HCT116 (cell line): ENCODE measurements around the gene ZNF292. TPM values are rescaled to one million over a fixed set of nuclear protein-coding genes. Genes with fewer than 3 reads are reported as not detected.

Source experiments
- ATAC-seq: fragments of 200-7000 bp; cut with Tn5 transposase; 2 replicates; pipeline ENCODE4 v1.9.1; 2020; ENCODE audit warnings: mild to moderate bottlenecking, moderate library complexity
- BruUV-seq: library from RNA; stranded (reverse); fragments of 400-500 nt; replicated peaks from 2 replicates; lab custom pipeline; 2021; lab: Mats Ljungman, UMichigan
- CTCF ChIA-PET: fragments of 300-600 bp; sonication (Branson Sonifier 250); formaldehyde crosslinking; loops from one replicate; lab custom pipeline; 2021; ENCODE audit warnings: antibody characterized with exemption; lab: Charles Lee
- POLR2A ChIA-PET: fragments of 300-600, 350-600 bp; sonication (Branson Sonifier 250); formaldehyde crosslinking; loops from one replicate; lab custom pipeline; 2021; ENCODE audit warnings: antibody characterized with exemption; lab: Charles Lee
- RAD21 ChIA-PET, 2 experiments: fragments of 300-600 bp; sonication (Branson Sonifier 250); formaldehyde crosslinking; loops; one replicate each; lab custom pipeline; 2023; ENCODE audit warnings: low total read pairs in 2 of 2; ENCODE audit not compliant: uncharacterized antibody in 2 of 2, unreplicated experiment in 2 of 2, low non-redundant PET in 1 of 2; lab: Charles Lee
- DNase-seq: peaks from one replicate; pipeline ENCODE4 v3.0.0-alpha.2; 2010; ENCODE audit warnings: low read depth, low spot score
- H2AFZ ChIP-seq: fragments of 200-600 bp; shearing (Covaris generic), sonication (generic); 2 replicates; pipeline ENCODE4 v1.6.1; 2017; ENCODE audit warnings: low read depth, mixed run types, mixed read lengths, antibody characterized with exemption, low read length; ENCODE audit not compliant: poor library complexity, severe bottlenecking
- H3K27ac ChIP-seq: 2 replicates; pipeline ENCODE4 v1.5.1; 2012; ENCODE audit warnings: low read depth, low read length
- H3K27me3 ChIP-seq: fragments of 200-600 bp; sonication (generic); 2 replicates; pipeline ENCODE4 v1.6.1; 2016; ENCODE audit warnings: mixed run types, low read length, mixed read lengths; ENCODE audit not compliant: insufficient read depth
- H3K36me3 ChIP-seq, 2 experiments: fragments of 200-500 bp in 1 of 2; fragments of 200-600 bp in 1 of 2; sonication (Bioruptor generic) in 1 of 2; sonication (generic) in 1 of 2; 2 replicates each; pipeline versions ENCODE4 v1.5.1 to v1.6.1; 2014 to 2016; ENCODE audit warnings: low read length in 2 of 2, inconsistent platforms in 1 of 2, mixed read lengths in 1 of 2, mixed run types in 1 of 2; ENCODE audit not compliant: insufficient read depth in 2 of 2, control insufficient read depth in 1 of 2
- H3K4me1 ChIP-seq, 2 experiments: fragments of 200-600 bp in 1 of 2; sonication (generic) in 1 of 2; 2 replicates each; pipeline versions ENCODE4 v1.5.1 to v1.6.1; 2012 to 2017; ENCODE audit warnings: low read length in 2 of 2, inconsistent platforms in 1 of 2, mild to moderate bottlenecking in 1 of 2, mixed read lengths in 1 of 2, mixed run types in 1 of 2, moderate library complexity in 1 of 2; ENCODE audit not compliant: insufficient read depth in 2 of 2, control insufficient read depth in 1 of 2
- H3K4me2 ChIP-seq: fragments of 200-600 bp; sonication (generic); 2 replicates; pipeline ENCODE4 v1.6.1; 2017; ENCODE audit warnings: mixed run types, low read length, mixed read lengths
- H3K4me3 ChIP-seq, 2 experiments: fragments of 200-600 bp in 1 of 2; sonication (generic) in 1 of 2; replicated peaks in 1 of 2; 2 replicates each; pipeline ENCODE4 v1.5.1; 2011 to 2016; ENCODE audit warnings: low read length in 2 of 2, control low read depth in 1 of 2, low read depth in 1 of 2, mild to moderate bottlenecking in 1 of 2, mixed read lengths in 1 of 2, mixed run types in 1 of 2
- H3K79me2 ChIP-seq: fragments of 200-600 bp; sonication (generic); 2 replicates; pipeline ENCODE4 v1.6.1; 2017; ENCODE audit warnings: mild to moderate bottlenecking, mixed run types, low read length, moderate library complexity, mixed read lengths; ENCODE audit not compliant: insufficient read depth
- H3K9ac ChIP-seq: fragments of 200-600 bp; sonication (generic); 2 replicates; pipeline ENCODE4 v1.6.1; 2016; ENCODE audit warnings: low read length, mixed read lengths
- H3K9me2 ChIP-seq: fragments of 200-600 bp; sonication (generic), shearing (Covaris generic); 2 replicates; pipeline ENCODE4 v1.6.1; 2017; ENCODE audit warnings: mixed run types, mild to moderate bottlenecking, moderate library complexity; ENCODE audit not compliant: insufficient read depth
- H3K9me3 ChIP-seq, 2 experiments: fragments of 200-500 bp in 1 of 2; fragments of 200-600 bp in 1 of 2; sonication (Bioruptor generic) in 1 of 2; sonication (generic) in 1 of 2; 2 replicates each; pipeline ENCODE4 v1.6.1; 2014 to 2017; ENCODE audit warnings: low read length in 2 of 2, mixed read lengths in 2 of 2, inconsistent platforms in 1 of 2, low read depth in 1 of 2, mild to moderate bottlenecking in 1 of 2, mixed run types in 1 of 2, moderate library complexity in 1 of 2; ENCODE audit not compliant: control insufficient read depth in 1 of 2, insufficient read depth in 1 of 2
- H4K20me1 ChIP-seq: fragments of 200-600 bp; sonication (generic), shearing (Covaris generic); 2 replicates; pipeline ENCODE4 v1.6.1; 2017; ENCODE audit warnings: mixed run types, mild to moderate bottlenecking, moderate library complexity; ENCODE audit not compliant: insufficient read depth
- FOSL1 ChIP-seq: IDR thresholded peaks from 2 replicates; pipeline ENCODE4 v1.6.1; 2012; ENCODE audit warnings: low read depth
- SP1 ChIP-seq: IDR thresholded peaks from 2 replicates; pipeline ENCODE4 v1.6.1; 2012; ENCODE audit warnings: low read depth
- intact Hi-C: fragments of 100-400 bp; cut with micrococcal nuclease; formaldehyde crosslinking; loops from 2 replicates; pipeline ENCODE4 v1.10.0; 2022
- total RNA-seq: library from RNA; stranded (reverse); gene quantifications from one replicate; pipeline ENCODE4 v1.2.1, GENCODE V29; 2021; ENCODE audit not compliant: unreplicated experiment
- TF ChIP-seq, protein P1 (sequence below): IDR thresholded peaks from 2 replicates; pipeline ENCODE4 v1.6.1; 2012; ENCODE audit warnings: low read depth
- TF ChIP-seq, protein P2 (sequence below), 3 experiments: fragments of 200-600 bp in 1 of 3; sonication (generic) in 1 of 3; IDR thresholded peaks in 2 of 3; conservative IDR thresholded peaks in 1 of 3; 2 replicates each; pipeline ENCODE4 v1.5.1; 2012 to 2017; ENCODE audit warnings: low read depth in 2 of 3, low read length in 2 of 3, antibody characterized with exemption in 1 of 3, borderline replicate concordance in 1 of 3, control low read depth in 1 of 3, mild to moderate bottlenecking in 1 of 3, mixed read lengths in 1 of 3, mixed run types in 1 of 3, moderate library complexity in 1 of 3; ENCODE audit not compliant: insufficient read depth in 1 of 3

The ZNF292 gene
- total RNA-seq, 1 experiment from 2014 or later: 35.3 TPM

DNA sequence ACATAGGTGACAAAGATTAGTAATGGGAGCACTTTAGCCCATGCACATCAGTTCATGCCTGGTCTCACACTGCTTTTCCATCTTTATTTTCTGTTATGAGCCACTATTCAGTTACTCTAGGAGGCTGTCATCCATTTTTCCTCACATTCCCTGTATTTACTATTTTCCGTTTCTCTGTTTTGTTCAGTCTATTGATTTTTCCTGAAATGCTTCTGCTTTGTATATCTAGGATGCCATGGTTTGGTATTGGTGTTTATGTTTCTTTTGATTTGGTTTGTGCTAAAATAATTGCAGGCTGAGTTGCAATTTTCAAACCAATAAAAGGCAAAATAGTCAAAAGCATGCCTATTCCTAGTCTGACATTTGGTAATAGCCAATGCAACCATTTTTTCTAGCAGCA is 28.9 kb upstream of the ZNF292 start:
- RAD21 ChIA-PET: no interaction called here
- H3K36me3 ChIP-seq: no peaks in the 10 kb centered on the region
- H3K9me3 ChIP-seq: no peaks in the 10 kb centered on the region
- TF ChIP-seq, protein P1, sequence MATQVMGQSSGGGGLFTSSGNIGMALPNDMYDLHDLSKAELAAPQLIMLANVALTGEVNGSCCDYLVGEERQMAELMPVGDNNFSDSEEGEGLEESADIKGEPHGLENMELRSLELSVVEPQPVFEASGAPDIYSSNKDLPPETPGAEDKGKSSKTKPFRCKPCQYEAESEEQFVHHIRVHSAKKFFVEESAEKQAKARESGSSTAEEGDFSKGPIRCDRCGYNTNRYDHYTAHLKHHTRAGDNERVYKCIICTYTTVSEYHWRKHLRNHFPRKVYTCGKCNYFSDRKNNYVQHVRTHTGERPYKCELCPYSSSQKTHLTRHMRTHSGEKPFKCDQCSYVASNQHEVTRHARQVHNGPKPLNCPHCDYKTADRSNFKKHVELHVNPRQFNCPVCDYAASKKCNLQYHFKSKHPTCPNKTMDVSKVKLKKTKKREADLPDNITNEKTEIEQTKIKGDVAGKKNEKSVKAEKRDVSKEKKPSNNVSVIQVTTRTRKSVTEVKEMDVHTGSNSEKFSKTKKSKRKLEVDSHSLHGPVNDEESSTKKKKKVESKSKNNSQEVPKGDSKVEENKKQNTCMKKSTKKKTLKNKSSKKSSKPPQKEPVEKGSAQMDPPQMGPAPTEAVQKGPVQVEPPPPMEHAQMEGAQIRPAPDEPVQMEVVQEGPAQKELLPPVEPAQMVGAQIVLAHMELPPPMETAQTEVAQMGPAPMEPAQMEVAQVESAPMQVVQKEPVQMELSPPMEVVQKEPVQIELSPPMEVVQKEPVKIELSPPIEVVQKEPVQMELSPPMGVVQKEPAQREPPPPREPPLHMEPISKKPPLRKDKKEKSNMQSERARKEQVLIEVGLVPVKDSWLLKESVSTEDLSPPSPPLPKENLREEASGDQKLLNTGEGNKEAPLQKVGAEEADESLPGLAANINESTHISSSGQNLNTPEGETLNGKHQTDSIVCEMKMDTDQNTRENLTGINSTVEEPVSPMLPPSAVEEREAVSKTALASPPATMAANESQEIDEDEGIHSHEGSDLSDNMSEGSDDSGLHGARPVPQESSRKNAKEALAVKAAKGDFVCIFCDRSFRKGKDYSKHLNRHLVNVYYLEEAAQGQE: no peak
- TF ChIP-seq, protein P2, sequence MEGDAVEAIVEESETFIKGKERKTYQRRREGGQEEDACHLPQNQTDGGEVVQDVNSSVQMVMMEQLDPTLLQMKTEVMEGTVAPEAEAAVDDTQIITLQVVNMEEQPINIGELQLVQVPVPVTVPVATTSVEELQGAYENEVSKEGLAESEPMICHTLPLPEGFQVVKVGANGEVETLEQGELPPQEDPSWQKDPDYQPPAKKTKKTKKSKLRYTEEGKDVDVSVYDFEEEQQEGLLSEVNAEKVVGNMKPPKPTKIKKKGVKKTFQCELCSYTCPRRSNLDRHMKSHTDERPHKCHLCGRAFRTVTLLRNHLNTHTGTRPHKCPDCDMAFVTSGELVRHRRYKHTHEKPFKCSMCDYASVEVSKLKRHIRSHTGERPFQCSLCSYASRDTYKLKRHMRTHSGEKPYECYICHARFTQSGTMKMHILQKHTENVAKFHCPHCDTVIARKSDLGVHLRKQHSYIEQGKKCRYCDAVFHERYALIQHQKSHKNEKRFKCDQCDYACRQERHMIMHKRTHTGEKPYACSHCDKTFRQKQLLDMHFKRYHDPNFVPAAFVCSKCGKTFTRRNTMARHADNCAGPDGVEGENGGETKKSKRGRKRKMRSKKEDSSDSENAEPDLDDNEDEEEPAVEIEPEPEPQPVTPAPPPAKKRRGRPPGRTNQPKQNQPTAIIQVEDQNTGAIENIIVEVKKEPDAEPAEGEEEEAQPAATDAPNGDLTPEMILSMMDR (IDR thresholded peaks at IDR 0.05 in 2 of 3, conservative IDR thresholded peaks at IDR 0.05 in 1 of 3; ENCODE audit: borderline replicate concordance in 1 of 3, insufficient read depth in 1 of 3, low read depth in 2 of 3, low read length in 2 of 3): no peak
- TF ChIP-seq FOSL1 (no peak), SP1 (no peak)
- TF ChIP-seq, all 23 proteins: peak for 0
- ATAC-seq (no peak), DNase-seq (no peak)
- H3K9ac ChIP-seq: no peak overlapping the region
- no peak overlapping the region for H3K27ac ChIP-seq
- H3K9me2 ChIP-seq: no peaks in the 10 kb centered on the region
- intact Hi-C loops: no loop called here
- H3K79me2 ChIP-seq: no peaks in the 10 kb centered on the region
- ChIA-PET POLR2A (no interaction called here), CTCF (no interaction called here)
- no TSS peak for BruUV-seq
- no peaks in the 10 kb centered on the region for H4K20me1 ChIP-seq
- H3K4me2 ChIP-seq: no peak overlapping the region
- no peak overlapping the region for H2AFZ ChIP-seq
- no peaks in the 10 kb centered on the region for H3K4me1 ChIP-seq
- H3K27me3 ChIP-seq: no peaks in the 10 kb centered on the region
- H3K4me3 ChIP-seq: no peak overlapping the region
